CD14-positive monocyte (primary cell): Measurements from ENCODE around the gene ALDH16A1. TPM values are rescaled to one million over a fixed set of nuclear protein-coding genes. Genes with fewer than 3 reads are reported as not detected.

Source experiments
- DNase-seq, 3 donors: peaks; one replicate each; pipeline ENCODE4 v3.0.0-alpha.2; 2011 to 2022
- H2AFZ ChIP-seq: 2 replicates; pipeline ENCODE4 v1.6.0; 2012; ENCODE audit warnings: mild to moderate bottlenecking, low read depth, low read length, inconsistent platforms; ENCODE audit not compliant: insufficient read depth, poor library complexity, severe bottlenecking
- H3K27ac ChIP-seq, 2 donors: 1 replicate in 1 of 2; 2 replicates in 1 of 2; pipeline ENCODE4 v1.5.1; 2012 to 2013; ENCODE audit warnings: low read length in 2 of 2, control low read depth in 1 of 2, inconsistent platforms in 1 of 2, low read depth in 1 of 2, mild to moderate bottlenecking in 1 of 2
- H3K27me3 ChIP-seq, 2 donors: one replicate each; pipeline versions ENCODE4 v1.6.0 to v1.6.1; 2011 to 2013; ENCODE audit warnings: low read length in 2 of 2; ENCODE audit not compliant: control insufficient read depth in 2 of 2, insufficient read depth in 2 of 2
- H3K36me3 ChIP-seq, 2 donors: replicated peaks in 1 of 2; 1 replicate in 1 of 2; 2 replicates in 1 of 2; pipeline versions ENCODE4 v1.5.1 to v1.6.1; 2012 to 2013; ENCODE audit warnings: low read length in 2 of 2, control low read depth in 1 of 2, inconsistent platforms in 1 of 2, mild to moderate bottlenecking in 1 of 2; ENCODE audit not compliant: insufficient read depth in 2 of 2, control insufficient read depth in 1 of 2
- H3K4me1 ChIP-seq, 2 donors: 1 replicate in 1 of 2; 2 replicates in 1 of 2; pipeline versions ENCODE4 v1.5.1 to v1.6.1; 2012 to 2013; ENCODE audit warnings: low read length in 2 of 2, control low read depth in 1 of 2, inconsistent platforms in 1 of 2, mild to moderate bottlenecking in 1 of 2, moderate library complexity in 1 of 2; ENCODE audit not compliant: insufficient read depth in 2 of 2, control insufficient read depth in 1 of 2
- H3K4me2 ChIP-seq: replicated peaks from 2 replicates; pipeline ENCODE3; 2012; ENCODE audit warnings: low read length, moderate library complexity, mild to moderate bottlenecking; ENCODE audit not compliant: poor library complexity, severe bottlenecking; ENCODE audit errors: extremely low read depth
- H3K4me3 ChIP-seq, 3 experiments: fragments of 200-600 bp in 1 of 3; sonication (generic) in 1 of 3; replicated peaks in 1 of 3; 1 replicate in 2 of 3; 2 replicates in 1 of 3; pipeline ENCODE4 v1.5.1; 2011 to 2013; ENCODE audit warnings: low read length in 3 of 3, mild to moderate bottlenecking in 3 of 3, control low read depth in 2 of 3, low read depth in 2 of 3, inconsistent platforms in 1 of 3, moderate library complexity in 1 of 3
- H3K79me2 ChIP-seq: 2 replicates; pipeline ENCODE4 v1.6.0; 2012; ENCODE audit warnings: mild to moderate bottlenecking, control low read depth, inconsistent platforms, low read length, moderate library complexity; ENCODE audit not compliant: insufficient read depth
- H3K9ac ChIP-seq: 2 replicates; pipeline ENCODE4 v1.6.0; 2017; ENCODE audit warnings: low read length, mild to moderate bottlenecking; ENCODE audit not compliant: insufficient read depth, poor library complexity, severe bottlenecking
- H3K9me3 ChIP-seq, 2 donors: replicated peaks in 1 of 2; 1 replicate in 1 of 2; 2 replicates in 1 of 2; pipeline versions ENCODE4 v1.5.1 to v1.6.1; 2012 to 2013; ENCODE audit warnings: low read length in 2 of 2, control low read depth in 1 of 2; ENCODE audit not compliant: control insufficient read depth in 1 of 2, insufficient read depth in 1 of 2
- H4K20me1 ChIP-seq: 2 replicates; pipeline ENCODE4 v1.6.0; 2012; ENCODE audit warnings: mild to moderate bottlenecking, low read length, control low read depth, moderate library complexity; ENCODE audit not compliant: insufficient read depth
- H3K27ac Mint-ChIP-seq, 7 donors: one replicate each; pipeline ENCODE4 v1.8.0; 2020; ENCODE audit warnings: mild to moderate bottlenecking in 7 of 7, mixed read lengths in 7 of 7, moderate library complexity in 6 of 7, inconsistent platforms in 2 of 7
- H3K27me3 Mint-ChIP-seq, 3 donors: one replicate each; pipeline ENCODE4 v1.8.0; 2021 to 2022; ENCODE audit warnings: low read depth in 3 of 3, mild to moderate bottlenecking in 3 of 3, mixed read lengths in 3 of 3, moderate library complexity in 3 of 3, inconsistent platforms in 1 of 3
- H3K36me3 Mint-ChIP-seq, 2 donors: one replicate each; pipeline ENCODE4 v1.8.0; 2020; ENCODE audit warnings: mixed read lengths in 2 of 2, inconsistent platforms in 1 of 2, mild to moderate bottlenecking in 1 of 2
- H3K4me1 Mint-ChIP-seq: one replicate; pipeline ENCODE4 v1.8.0; 2020; ENCODE audit warnings: mild to moderate bottlenecking, mixed read lengths
- H3K4me3 Mint-ChIP-seq, 2 donors: one replicate each; pipeline ENCODE4 v1.8.0; 2020; ENCODE audit warnings: mild to moderate bottlenecking in 2 of 2, mixed read lengths in 2 of 2, moderate library complexity in 1 of 2
- H3K9me3 Mint-ChIP-seq, 7 donors: one replicate each; pipeline ENCODE4 v1.8.0; 2020 to 2022; ENCODE audit warnings: mixed read lengths in 7 of 7, mild to moderate bottlenecking in 6 of 7, moderate library complexity in 6 of 7, inconsistent platforms in 2 of 7
- CTCF ChIP-seq: fragments of 200-600 bp; IDR thresholded peaks from one replicate; pipeline ENCODE4 v1.8.0; 2022; ENCODE audit warnings: antibody characterized with exemption, mild to moderate bottlenecking
- WGBS: methylation state at CpG from one replicate; pipeline ENCODE4 v1.1.5; 2013; ENCODE audit warnings: missing lambda C conversion rate; ENCODE audit not compliant: insufficient coverage; 5-methylcytosine and 5-hydroxymethylcytosine counted together
- intact Hi-C, 2 donors: fragments of 100-400 bp; cut with micrococcal nuclease; formaldehyde crosslinking; loops; one replicate each; pipeline versions ENCODE4 v1.15.0 to v1.15.1; 2023
- polyA plus RNA-seq, 3 donors: library from polyadenylated mRNA; depleted of rRNA in 1 of 3; unstranded in 2 of 3; stranded (reverse) in 1 of 3; fragments of 300-500 nt in 2 of 3; fragments of >200 nt in 1 of 3; fragmentation: Illumina TruSeq in 2 of 3; gene quantifications; 1 replicate in 2 of 3; 2 replicates in 1 of 3; pipeline ENCODE4 v1.2.3, GENCODE V29; 2012 to 2021

ALDH16A1 gene
- polyA plus RNA-seq, 3 donors: 30.8 to 39.5 (median 31.2) TPM

- H3K27ac ChIP-seq: no peak within 1 kb of the TSS
- H3K4me2 ChIP-seq: no peak within 1 kb of the TSS
- peaks cover 97 to 100% (median 97%) of the 10 kb centered on the region in 3 donors for H3K27me3 Mint-ChIP-seq
- WGBS: 70% methylated on average over 7 of the region's 7 CpGs
- H3K9me3 Mint-ChIP-seq: peaks cover 0 to 38% (median 19%) of the 10 kb centered on the region in 7 donors
- peaks cover 81 to 99% of the 10 kb centered on the region in 2 donors for H3K27me3 ChIP-seq
- H3K4me1 Mint-ChIP-seq: peaks cover 42% of the 10 kb centered on the region
- peaks cover 0 to 48% of the 10 kb centered on the region in 2 donors for H3K9me3 ChIP-seq
- no peaks in the 10 kb centered on the region for H4K20me1 ChIP-seq
- H3K36me3 Mint-ChIP-seq: peaks cover 0 to 27% of the 10 kb centered on the region in 2 donors
- no peak within 1 kb of the TSS for H2AFZ ChIP-seq
- H3K27ac Mint-ChIP-seq: peak within 1 kb of the TSS in 1 of 7 donors; percentile 13
- no peaks in the 10 kb centered on the region for H3K36me3 ChIP-seq
- DNase-seq: no peak
- intact Hi-C loops: loop anchor here in 1 of 2 donors (10.0 kb wide), 1 partner anchor 50 kb away; no protein-coding TSS in a partner anchor
- no peaks in the 10 kb centered on the region for H3K79me2 ChIP-seq
- no peak for TF ChIP-seq CTCF
- peak within 1 kb of the TSS in 1 of 2 donors; percentile 88 for H3K4me3 Mint-ChIP-seq
- no peak within 1 kb of the TSS for H3K4me3 ChIP-seq
- H3K9ac ChIP-seq: no peak within 1 kb of the TSS
- H3K4me1 ChIP-seq: peaks cover 13 to 27% of the 10 kb centered on the region in 2 donors
Measured at GRCh38 chr19:49425178-49425577, 27.8 kb upstream of the ALDH16A1 start, which contains the start of gene GFY. Gene GFY (plus strand): TSS chr19:49425388. CDS start chr19:49426431, 1,043 bp downstream.

GRCh38 chr19:49425922-49426592 lies 27.0 kb upstream of the ALDH16A1 start:
- no peak overlapping the region for H3K27ac Mint-ChIP-seq
- Histone ChIP-seq H3K36me3 (no peaks in the 10 kb centered on the region), H3K4me1 (peaks cover 12 to 26% of the 10 kb centered on the region in 2 donors), H2AFZ (no peak overlapping the region), H3K27ac (no peak overlapping the region), H3K9ac (no peak overlapping the region), H3K9me3 (peaks cover 3 to 45% of the 10 kb centered on the region in 2 donors), H3K27me3 (peaks cover 74 to 99% of the 10 kb centered on the region in 2 donors), H3K4me3 (no peak overlapping the region), H3K79me2 (no peaks in the 10 kb centered on the region), H4K20me1 (no peaks in the 10 kb centered on the region), H3K4me2 (no peak overlapping the region)
- no peak for TF ChIP-seq CTCF
- H3K4me1 Mint-ChIP-seq: peaks cover 39% of the 10 kb centered on the region
- H3K36me3 Mint-ChIP-seq: peaks cover 0 to 27% of the 10 kb centered on the region in 2 donors
- H3K9me3 Mint-ChIP-seq: peaks cover 0 to 39% (median 16%) of the 10 kb centered on the region in 7 donors
- DNase-seq: no peak
- 6% methylated on average over 27 of the region's 30 CpGs for WGBS
- H3K27me3 Mint-ChIP-seq: peaks cover 96 to 100% (median 97%) of the 10 kb centered on the region in 3 donors
- H3K4me3 Mint-ChIP-seq: peak overlapping the region in 1 of 2 donors; percentile 88
- intact Hi-C loops: loop anchor here in 1 of 2 donors (10.0 kb wide), 1 partner anchor 51 kb away; no protein-coding TSS in a partner anchor
